Upper lobe of left lung (tissue), 4 donors: ENCODE results near the gene SMOC1.

ENCODE experiments used
- EP300 ChIP-seq, 4 donors: sonication (generic); formaldehyde crosslinking; IDR thresholded peaks; one replicate each; pipeline ENCODE4 v1.5.1; 2017; ENCODE audit warnings: antibody characterized with exemption in 4 of 4, control low read depth in 2 of 4
- POLR2A ChIP-seq, 4 donors: fragments of 450-650 bp; IDR thresholded peaks; one replicate each; pipeline ENCODE4 v1.5.1; 2016 to 2017; ENCODE audit warnings: antibody characterized with exemption in 4 of 4, mild to moderate bottlenecking in 2 of 4
- POLR2AphosphoS5 ChIP-seq, 2 donors: sonication (generic); formaldehyde crosslinking; IDR thresholded peaks; one replicate each; pipeline ENCODE4 v1.5.1; 2017; ENCODE audit warnings: antibody characterized with exemption in 2 of 2
- TF ChIP-seq, protein P1 (sequence below), 6 experiments: fragments of 450-650 bp in 4 of 6; fragments of 200-600 bp in 2 of 6; sonication (generic) in 2 of 6; IDR thresholded peaks; one replicate each; pipeline ENCODE4 v1.5.1; 2016 to 2019; ENCODE audit warnings: antibody characterized with exemption in 6 of 6

DNA sequence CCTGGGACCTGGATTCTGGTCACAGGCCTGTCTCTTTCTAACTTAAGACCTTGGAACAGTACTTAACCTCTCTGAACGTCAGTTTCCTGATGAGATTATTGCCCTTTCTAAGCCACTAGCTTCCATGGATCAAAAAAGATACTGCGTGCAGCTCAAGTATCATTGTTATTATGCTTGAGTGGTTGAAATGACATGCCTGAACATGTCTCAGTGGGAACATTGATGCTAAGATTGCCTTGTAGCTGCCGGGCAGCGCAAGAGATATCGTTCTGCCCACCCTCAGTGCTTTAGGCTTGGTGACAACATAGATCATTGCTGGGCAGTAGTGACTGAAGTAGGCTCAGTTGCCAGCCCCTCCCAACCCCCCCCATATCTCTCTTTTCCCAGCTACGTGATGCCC lies 131.9 kb downstream of the SMOC1 start:
- TF ChIP-seq, protein P1, sequence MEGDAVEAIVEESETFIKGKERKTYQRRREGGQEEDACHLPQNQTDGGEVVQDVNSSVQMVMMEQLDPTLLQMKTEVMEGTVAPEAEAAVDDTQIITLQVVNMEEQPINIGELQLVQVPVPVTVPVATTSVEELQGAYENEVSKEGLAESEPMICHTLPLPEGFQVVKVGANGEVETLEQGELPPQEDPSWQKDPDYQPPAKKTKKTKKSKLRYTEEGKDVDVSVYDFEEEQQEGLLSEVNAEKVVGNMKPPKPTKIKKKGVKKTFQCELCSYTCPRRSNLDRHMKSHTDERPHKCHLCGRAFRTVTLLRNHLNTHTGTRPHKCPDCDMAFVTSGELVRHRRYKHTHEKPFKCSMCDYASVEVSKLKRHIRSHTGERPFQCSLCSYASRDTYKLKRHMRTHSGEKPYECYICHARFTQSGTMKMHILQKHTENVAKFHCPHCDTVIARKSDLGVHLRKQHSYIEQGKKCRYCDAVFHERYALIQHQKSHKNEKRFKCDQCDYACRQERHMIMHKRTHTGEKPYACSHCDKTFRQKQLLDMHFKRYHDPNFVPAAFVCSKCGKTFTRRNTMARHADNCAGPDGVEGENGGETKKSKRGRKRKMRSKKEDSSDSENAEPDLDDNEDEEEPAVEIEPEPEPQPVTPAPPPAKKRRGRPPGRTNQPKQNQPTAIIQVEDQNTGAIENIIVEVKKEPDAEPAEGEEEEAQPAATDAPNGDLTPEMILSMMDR (IDR thresholded peaks at IDR 0.05) = no peak
- TF ChIP-seq POLR2A (IDR thresholded peaks at IDR 0.05) (no peak), EP300 (IDR thresholded peaks at IDR 0.05) (no peak), POLR2AphosphoS5 (IDR thresholded peaks at IDR 0.05) (no peak)
